ENCODE results near the gene IQCH. TPM values are rescaled to one million over a fixed set of nuclear protein-coding genes. Genes with fewer than 3 reads are reported as not detected.

The IQCH gene
- total RNA-seq, 1 experiment from 2014 or later, result 1.1 TPM

DNA sequence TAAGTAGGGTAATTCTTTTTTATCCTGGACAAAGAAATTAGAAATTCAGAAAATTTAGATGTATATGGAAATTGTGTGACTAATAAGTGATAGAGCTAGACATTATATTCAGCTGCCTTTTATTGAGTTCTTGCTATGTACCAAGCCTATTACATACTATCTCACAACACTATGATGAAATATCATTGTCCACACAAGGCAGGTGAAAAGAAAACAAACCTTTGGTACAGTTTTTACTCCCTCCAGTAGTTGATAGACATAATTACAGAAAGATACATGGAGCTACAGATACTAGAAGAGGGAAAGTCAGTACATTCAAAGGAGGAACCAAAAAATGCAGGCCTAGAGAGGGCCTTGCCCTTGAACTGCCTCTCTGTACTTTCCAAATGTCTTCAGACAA lies 4.8 kb downstream of the IQCH start:
- Histone ChIP-seq H3K79me1 (ENCODE audit: insufficient read depth, low read depth, low read length, poor library complexity, severe bottlenecking) (no peaks in the 10 kb centered on the region), H3K79me2 (ENCODE audit: insufficient read depth, low read length) (no peaks in the 10 kb centered on the region), H3K4me2 (ENCODE audit: insufficient read depth, insufficient read length, low read length) (no peak overlapping the region), H3K9ac (ENCODE audit: extremely low read depth, insufficient read length, low read length) (no peak overlapping the region), H2BK5ac (ENCODE audit: insufficient read length, low read length) (no peak overlapping the region), H2BK120ac (ENCODE audit: low read depth, low read length, poor library complexity, severe bottlenecking) (no peak overlapping the region), H2AFZ (ENCODE audit: low read length) (no peak overlapping the region), H3K18ac (ENCODE audit: insufficient read length, low read depth, low read length) (no peak overlapping the region), H3K23ac (ENCODE audit: insufficient read length, low read depth, low read length) (no peak overlapping the region), H3K27me3 (ENCODE audit: insufficient read depth, low read length) (no peaks in the 10 kb centered on the region), H3K23me2 (ENCODE audit: insufficient read length, low read depth, low read length, poor library complexity, severe bottlenecking) (no peaks in the 10 kb centered on the region), H3K14ac (ENCODE audit: insufficient read depth, low read length) (no peak overlapping the region), H4K5ac (ENCODE audit: insufficient read length, low read depth, low read length) (no peak overlapping the region), H2BK20ac (ENCODE audit: low read depth, low read length, poor library complexity, severe bottlenecking) (no peak overlapping the region), H4K20me1 (ENCODE audit: control insufficient read depth, insufficient read depth, insufficient read length) (no peaks in the 10 kb centered on the region), H3T11ph (ENCODE audit: low read length) (no peak overlapping the region), H4K91ac (ENCODE audit: insufficient read length, low read depth, low read length) (no peak overlapping the region), H2BK12ac (ENCODE audit: insufficient read length, low read depth, low read length) (no peak overlapping the region), H3K9me3 (ENCODE audit: control insufficient read depth, low read depth, low read length) (no peaks in the 10 kb centered on the region), H2BK15ac (ENCODE audit: low read depth, low read length) (no peak overlapping the region), H3K56ac (ENCODE audit: insufficient read length, low read depth, low read length) (no peak overlapping the region), H3K4ac (ENCODE audit: low read depth, low read length) (no peak overlapping the region), H4K8ac (replicated peaks; ENCODE audit: insufficient read length, low read depth, low read length) (no peak overlapping the region), H3K27ac (ENCODE audit: insufficient read length, low read depth, low read length) (no peak overlapping the region), H3K4me1 (ENCODE audit: insufficient read depth, low read length) (no peaks in the 10 kb centered on the region), H2AK5ac (ENCODE audit: insufficient read length, low read length) (no peak overlapping the region)
- Mint-ChIP-seq H3K4me1 (peaks cover 7 to 12% of the 10 kb centered on the region in 2 experiments; a peak in 3 of 4 replicates), H3K27ac (no peak overlapping the region), H3K4me3 (no peak overlapping the region), H3K9me3 (no peaks in the 10 kb centered on the region), H3K27me3 (ENCODE audit: low read depth) (peaks cover 23% of the 10 kb centered on the region), H3K36me3 (ENCODE audit: insufficient read depth in 1 of 3, low read depth in 3 of 3) (no peaks in the 10 kb centered on the region)
- TF ChIP-seq, protein P1, sequence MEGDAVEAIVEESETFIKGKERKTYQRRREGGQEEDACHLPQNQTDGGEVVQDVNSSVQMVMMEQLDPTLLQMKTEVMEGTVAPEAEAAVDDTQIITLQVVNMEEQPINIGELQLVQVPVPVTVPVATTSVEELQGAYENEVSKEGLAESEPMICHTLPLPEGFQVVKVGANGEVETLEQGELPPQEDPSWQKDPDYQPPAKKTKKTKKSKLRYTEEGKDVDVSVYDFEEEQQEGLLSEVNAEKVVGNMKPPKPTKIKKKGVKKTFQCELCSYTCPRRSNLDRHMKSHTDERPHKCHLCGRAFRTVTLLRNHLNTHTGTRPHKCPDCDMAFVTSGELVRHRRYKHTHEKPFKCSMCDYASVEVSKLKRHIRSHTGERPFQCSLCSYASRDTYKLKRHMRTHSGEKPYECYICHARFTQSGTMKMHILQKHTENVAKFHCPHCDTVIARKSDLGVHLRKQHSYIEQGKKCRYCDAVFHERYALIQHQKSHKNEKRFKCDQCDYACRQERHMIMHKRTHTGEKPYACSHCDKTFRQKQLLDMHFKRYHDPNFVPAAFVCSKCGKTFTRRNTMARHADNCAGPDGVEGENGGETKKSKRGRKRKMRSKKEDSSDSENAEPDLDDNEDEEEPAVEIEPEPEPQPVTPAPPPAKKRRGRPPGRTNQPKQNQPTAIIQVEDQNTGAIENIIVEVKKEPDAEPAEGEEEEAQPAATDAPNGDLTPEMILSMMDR (conservative IDR thresholded peaks at IDR 0.05), result no peak
- DNase-seq, result no peak

All from H9 (cell line).